ENCODE measurements around the gene TTC21A.

DNA sequence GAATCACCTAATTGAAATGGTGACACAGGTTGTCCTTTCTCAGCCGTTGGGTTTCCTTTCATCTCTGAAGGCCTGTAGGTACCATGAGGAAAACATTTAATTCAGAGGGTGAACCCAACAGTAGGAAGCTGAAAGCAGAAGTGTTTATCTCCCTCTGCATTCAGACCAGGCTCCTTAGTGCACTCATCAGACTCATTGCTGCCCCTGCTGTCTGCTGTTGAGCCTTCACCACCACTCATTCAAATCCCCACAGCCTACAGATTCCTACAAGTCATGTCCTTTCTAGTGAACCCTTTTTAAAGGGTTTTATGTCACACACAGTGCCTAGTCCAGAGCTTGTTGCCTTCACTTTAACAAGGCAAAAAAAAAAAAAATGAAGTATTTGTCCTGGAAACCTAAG, 42.3 kb upstream of the TTC21A start:
- TF ChIP-seq MIER3 (CRISPR knock-in tag; IDR thresholded peaks at IDR 0.05; ENCODE audit: borderline replicate concordance) (no peak), NFYB (CRISPR knock-in tag; IDR thresholded peaks at IDR 0.05) (no peak), HOXA5 (CRISPR knock-in tag; IDR thresholded peaks at IDR 0.05) (no peak), POLR2A (IDR thresholded peaks at IDR 0.05; ENCODE audit: insufficient read depth in 1 of 2, low read depth in 2 of 2, low read length in 2 of 2) (no peak), RNF2 (conservative IDR thresholded peaks at IDR 0.05; ENCODE audit: low read depth) (no peak), ELF4 (CRISPR knock-in tag; IDR thresholded peaks at IDR 0.05; ENCODE audit: borderline replicate concordance) (no peak), YY1 (IDR thresholded peaks at IDR 0.05; ENCODE audit: insufficient read depth, insufficient replicate concordance, low read depth, low read length) (no peak), MXI1 (IDR thresholded peaks at IDR 0.05; ENCODE audit: borderline replicate concordance, low read depth, low read length) (no peak)
- TF ChIP-seq, protein P1, sequence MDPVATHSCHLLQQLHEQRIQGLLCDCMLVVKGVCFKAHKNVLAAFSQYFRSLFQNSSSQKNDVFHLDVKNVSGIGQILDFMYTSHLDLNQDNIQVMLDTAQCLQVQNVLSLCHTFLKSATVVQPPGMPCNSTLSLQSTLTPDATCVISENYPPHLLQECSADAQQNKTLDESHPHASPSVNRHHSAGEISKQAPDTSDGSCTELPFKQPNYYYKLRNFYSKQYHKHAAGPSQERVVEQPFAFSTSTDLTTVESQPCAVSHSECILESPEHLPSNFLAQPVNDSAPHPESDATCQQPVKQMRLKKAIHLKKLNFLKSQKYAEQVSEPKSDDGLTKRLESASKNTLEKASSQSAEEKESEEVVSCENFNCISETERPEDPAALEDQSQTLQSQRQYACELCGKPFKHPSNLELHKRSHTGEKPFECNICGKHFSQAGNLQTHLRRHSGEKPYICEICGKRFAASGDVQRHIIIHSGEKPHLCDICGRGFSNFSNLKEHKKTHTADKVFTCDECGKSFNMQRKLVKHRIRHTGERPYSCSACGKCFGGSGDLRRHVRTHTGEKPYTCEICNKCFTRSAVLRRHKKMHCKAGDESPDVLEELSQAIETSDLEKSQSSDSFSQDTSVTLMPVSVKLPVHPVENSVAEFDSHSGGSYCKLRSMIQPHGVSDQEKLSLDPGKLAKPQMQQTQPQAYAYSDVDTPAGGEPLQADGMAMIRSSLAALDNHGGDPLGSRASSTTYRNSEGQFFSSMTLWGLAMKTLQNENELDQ (CRISPR knock-in tag; IDR thresholded peaks at IDR 0.05; ENCODE audit: borderline replicate concordance) = no peak
- TF ChIP-seq, protein P2, sequence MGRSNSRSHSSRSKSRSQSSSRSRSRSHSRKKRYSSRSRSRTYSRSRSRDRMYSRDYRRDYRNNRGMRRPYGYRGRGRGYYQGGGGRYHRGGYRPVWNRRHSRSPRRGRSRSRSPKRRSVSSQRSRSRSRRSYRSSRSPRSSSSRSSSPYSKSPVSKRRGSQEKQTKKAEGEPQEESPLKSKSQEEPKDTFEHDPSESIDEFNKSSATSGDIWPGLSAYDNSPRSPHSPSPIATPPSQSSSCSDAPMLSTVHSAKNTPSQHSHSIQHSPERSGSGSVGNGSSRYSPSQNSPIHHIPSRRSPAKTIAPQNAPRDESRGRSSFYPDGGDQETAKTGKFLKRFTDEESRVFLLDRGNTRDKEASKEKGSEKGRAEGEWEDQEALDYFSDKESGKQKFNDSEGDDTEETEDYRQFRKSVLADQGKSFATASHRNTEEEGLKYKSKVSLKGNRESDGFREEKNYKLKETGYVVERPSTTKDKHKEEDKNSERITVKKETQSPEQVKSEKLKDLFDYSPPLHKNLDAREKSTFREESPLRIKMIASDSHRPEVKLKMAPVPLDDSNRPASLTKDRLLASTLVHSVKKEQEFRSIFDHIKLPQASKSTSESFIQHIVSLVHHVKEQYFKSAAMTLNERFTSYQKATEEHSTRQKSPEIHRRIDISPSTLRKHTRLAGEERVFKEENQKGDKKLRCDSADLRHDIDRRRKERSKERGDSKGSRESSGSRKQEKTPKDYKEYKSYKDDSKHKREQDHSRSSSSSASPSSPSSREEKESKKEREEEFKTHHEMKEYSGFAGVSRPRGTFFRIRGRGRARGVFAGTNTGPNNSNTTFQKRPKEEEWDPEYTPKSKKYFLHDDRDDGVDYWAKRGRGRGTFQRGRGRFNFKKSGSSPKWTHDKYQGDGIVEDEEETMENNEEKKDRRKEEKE (IDR thresholded peaks at IDR 0.05) = no peak
- TF ChIP-seq, protein P3, sequence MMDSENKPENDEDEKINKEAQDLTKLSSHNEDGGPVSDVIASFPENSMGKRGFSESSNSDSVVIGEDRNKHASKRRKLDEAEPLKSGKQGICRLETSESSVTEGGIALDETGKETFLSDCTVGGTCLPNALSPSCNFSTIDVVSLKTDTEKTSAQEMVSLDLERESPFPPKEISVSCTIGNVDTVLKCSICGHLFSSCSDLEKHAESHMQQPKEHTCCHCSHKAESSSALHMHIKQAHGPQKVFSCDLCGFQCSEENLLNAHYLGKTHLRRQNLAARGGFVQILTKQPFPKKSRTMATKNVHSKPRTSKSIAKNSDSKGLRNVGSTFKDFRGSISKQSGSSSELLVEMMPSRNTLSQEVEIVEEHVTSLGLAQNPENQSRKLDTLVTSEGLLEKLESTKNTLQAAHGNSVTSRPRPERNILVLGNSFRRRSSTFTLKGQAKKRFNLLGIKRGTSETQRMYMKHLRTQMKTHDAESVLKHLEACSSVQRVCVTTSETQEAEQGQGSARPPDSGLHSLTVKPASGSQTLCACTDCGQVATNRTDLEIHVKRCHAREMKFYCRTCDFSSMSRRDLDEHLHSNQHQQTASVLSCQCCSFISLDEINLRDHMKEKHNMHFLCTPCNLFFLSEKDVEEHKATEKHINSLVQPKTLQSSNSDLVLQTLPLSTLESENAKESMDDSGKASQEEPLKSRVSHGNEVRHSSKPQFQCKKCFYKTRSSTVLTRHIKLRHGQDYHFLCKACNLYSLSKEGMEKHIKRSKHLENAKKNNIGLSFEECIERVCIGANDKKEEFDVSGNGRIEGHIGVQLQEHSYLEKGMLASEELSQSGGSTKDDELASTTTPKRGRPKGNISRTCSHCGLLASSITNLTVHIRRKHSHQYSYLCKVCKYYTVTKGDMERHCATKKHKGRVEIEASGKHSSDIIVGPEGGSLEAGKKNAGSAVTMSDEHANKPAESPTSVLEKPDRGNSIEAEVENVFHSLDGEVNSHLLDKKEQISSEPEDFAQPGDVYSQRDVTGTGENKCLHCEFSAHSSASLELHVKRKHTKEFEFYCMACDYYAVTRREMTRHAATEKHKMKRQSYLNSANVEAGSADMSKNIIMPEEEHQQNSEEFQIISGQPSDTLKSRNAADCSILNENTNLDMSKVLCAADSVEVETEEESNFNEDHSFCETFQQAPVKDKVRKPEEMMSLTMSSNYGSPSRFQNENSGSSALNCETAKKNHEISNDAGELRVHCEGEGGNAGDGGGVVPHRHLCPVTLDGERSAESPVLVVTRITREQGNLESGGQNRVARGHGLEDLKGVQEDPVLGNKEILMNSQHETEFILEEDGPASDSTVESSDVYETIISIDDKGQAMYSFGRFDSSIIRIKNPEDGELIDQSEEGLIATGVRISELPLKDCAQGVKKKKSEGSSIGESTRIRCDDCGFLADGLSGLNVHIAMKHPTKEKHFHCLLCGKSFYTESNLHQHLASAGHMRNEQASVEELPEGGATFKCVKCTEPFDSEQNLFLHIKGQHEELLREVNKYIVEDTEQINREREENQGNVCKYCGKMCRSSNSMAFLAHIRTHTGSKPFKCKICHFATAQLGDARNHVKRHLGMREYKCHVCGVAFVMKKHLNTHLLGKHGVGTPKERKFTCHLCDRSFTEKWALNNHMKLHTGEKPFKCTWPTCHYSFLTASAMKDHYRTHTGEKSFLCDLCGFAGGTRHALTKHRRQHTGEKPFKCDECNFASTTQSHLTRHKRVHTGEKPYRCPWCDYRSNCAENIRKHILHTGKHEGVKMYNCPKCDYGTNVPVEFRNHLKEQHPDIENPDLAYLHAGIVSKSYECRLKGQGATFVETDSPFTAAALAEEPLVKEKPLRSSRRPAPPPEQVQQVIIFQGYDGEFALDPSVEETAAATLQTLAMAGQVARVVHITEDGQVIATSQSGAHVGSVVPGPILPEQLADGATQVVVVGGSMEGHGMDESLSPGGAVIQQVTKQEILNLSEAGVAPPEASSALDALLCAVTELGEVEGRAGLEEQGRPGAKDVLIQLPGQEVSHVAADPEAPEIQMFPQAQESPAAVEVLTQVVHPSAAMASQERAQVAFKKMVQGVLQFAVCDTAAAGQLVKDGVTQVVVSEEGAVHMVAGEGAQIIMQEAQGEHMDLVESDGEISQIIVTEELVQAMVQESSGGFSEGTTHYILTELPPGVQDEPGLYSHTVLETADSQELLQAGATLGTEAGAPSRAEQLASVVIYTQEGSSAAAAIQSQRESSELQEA (CRISPR knock-in tag; IDR thresholded peaks at IDR 0.05; ENCODE audit: not compliant biosample characterization) = no peak
- TF ChIP-seq, protein P4, sequence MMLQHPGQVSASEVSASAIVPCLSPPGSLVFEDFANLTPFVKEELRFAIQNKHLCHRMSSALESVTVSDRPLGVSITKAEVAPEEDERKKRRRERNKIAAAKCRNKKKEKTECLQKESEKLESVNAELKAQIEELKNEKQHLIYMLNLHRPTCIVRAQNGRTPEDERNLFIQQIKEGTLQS (CRISPR knock-in tag; IDR thresholded peaks at IDR 0.05) = no peak

Measured in HepG2 (cell line).